Measurements from ENCODE around the gene SEPTIN8. TPM values are rescaled to one million over a fixed set of nuclear protein-coding genes. Genes with fewer than 3 reads are reported as not detected.
A peak's percentile ranks its signal among the peaks of the same experiment; 100 is the strongest.

The SEPTIN8 gene
- total RNA-seq, 4 donors from 2014 or later = 5.2 to 7.9 (median 6.8) TPM

DNA sequence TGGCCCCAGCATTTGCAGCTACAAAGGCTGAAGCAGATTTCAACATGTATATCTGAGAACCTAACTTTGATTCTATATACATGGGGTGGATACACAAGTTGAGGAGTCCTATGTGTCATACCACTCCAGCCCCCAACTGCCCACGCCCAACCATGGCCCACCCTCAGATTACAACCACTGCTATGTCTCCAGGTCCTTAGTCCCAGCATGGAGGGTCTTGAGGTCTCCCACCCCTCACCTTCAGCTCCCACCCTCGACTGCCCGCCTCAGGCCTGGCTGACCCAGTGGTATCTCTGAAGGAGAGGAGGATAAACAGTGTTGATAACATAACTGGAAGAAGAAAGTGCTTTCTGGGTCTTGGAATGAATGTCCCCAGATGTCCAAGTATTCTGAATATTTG lies 44.3 kb upstream of the SEPTIN8 start:
- no peak overlapping the region for H3K4me3 ChIP-seq
- H3K9me3 ChIP-seq = no peaks in the 10 kb centered on the region
- in situ Hi-C loops (cut with MboI; ENCODE audit: low sequenced_read_pairs in 4 of 4) (loop anchor here in 3 of 4 donors (10.0 to 25.0 kb wide), 2 partner anchors 77 to 284 kb away; partner anchors contain the start of genes IL5 (in 2 of the 3) and CCNI2 (in 1 of the 3)), intact Hi-C loops (cut with DNase I; ENCODE audit: low total_unique reads) (loop anchor here (2.0 to 5.0 kb wide), 4 partner anchors 75 to 437 kb away; partner anchors contain the start of genes CCNI2, IL13 and KIF3A)
- DNase-seq (no peak), ATAC-seq (no peak)
- no peaks in the 10 kb centered on the region for H3K36me3 ChIP-seq
- TF ChIP-seq, protein P1, sequence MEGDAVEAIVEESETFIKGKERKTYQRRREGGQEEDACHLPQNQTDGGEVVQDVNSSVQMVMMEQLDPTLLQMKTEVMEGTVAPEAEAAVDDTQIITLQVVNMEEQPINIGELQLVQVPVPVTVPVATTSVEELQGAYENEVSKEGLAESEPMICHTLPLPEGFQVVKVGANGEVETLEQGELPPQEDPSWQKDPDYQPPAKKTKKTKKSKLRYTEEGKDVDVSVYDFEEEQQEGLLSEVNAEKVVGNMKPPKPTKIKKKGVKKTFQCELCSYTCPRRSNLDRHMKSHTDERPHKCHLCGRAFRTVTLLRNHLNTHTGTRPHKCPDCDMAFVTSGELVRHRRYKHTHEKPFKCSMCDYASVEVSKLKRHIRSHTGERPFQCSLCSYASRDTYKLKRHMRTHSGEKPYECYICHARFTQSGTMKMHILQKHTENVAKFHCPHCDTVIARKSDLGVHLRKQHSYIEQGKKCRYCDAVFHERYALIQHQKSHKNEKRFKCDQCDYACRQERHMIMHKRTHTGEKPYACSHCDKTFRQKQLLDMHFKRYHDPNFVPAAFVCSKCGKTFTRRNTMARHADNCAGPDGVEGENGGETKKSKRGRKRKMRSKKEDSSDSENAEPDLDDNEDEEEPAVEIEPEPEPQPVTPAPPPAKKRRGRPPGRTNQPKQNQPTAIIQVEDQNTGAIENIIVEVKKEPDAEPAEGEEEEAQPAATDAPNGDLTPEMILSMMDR (IDR thresholded peaks at IDR 0.05 in 4 of 5, conservative IDR thresholded peaks at IDR 0.05 in 1 of 5) = no peak
- TF ChIP-seq POLR2A (IDR thresholded peaks at IDR 0.05) = no peak
- H3K4me1 ChIP-seq = peaks cover 0 to 3% of the 10 kb centered on the region in 2 donors
- H3K27me3 ChIP-seq = no peaks in the 10 kb centered on the region
- H3K27ac ChIP-seq = no peak overlapping the region

DNA sequence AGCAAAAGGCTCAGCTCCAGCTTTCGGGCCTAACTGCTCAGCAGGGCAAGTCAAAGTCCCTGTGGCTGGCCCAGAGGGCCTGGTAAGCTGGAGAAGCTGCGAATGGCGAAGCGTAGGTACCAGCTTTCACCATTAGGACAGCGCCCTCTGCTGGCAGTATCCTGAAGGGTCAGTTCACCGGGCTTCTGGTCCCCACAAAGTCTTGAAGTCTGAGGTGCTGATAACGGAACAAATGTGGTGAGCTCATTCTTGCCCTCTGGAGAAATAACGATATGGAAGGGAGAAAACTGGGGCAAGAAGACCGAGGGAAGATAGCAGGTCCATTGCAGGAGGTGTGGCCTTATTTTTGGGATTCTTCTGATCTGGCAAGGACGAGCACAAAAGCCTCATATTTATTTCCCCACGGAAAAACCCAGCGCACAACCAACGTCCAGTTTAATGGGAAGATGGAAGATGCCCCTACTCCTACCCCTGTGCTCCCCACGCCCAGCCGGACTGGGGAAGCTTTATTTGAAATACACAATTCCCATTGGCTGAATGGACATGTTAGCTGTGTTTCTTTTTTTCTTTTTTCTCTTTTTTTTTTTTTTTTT lies 43.2 kb upstream of the SEPTIN8 start:
- Histone ChIP-seq H3K27ac (no peak overlapping the region), H3K36me3 (no peaks in the 10 kb centered on the region), H3K27me3 (no peaks in the 10 kb centered on the region), H3K9me3 (no peaks in the 10 kb centered on the region), H3K4me1 (peaks cover 0 to 3% of the 10 kb centered on the region in 2 donors), H3K4me3 (no peak overlapping the region)
- in situ Hi-C loops (cut with MboI; ENCODE audit: low sequenced_read_pairs in 4 of 4) = loop anchor here in 3 of 4 donors (10.0 to 25.0 kb wide), 2 partner anchors 75 to 283 kb away; partner anchors contain the start of genes IL5 (in 2 of the 3) and CCNI2 (in 1 of the 3)
- peak; percentile 65 to 78 for DNase-seq
- intact Hi-C loops (cut with DNase I; ENCODE audit: low total_unique reads) = loop anchor here (2.0 to 5.0 kb wide), 4 partner anchors 73 to 435 kb away; partner anchors contain the start of genes CCNI2, IL13 and KIF3A
- TF ChIP-seq, protein P1 (IDR thresholded peaks at IDR 0.05 in 4 of 5, conservative IDR thresholded peaks at IDR 0.05 in 1 of 5) = peak; percentile 66 to 89 (median 82)
- no peak for TF ChIP-seq POLR2A (IDR thresholded peaks at IDR 0.05)
- ATAC-seq = peak; percentile 76 to 92

DNA sequence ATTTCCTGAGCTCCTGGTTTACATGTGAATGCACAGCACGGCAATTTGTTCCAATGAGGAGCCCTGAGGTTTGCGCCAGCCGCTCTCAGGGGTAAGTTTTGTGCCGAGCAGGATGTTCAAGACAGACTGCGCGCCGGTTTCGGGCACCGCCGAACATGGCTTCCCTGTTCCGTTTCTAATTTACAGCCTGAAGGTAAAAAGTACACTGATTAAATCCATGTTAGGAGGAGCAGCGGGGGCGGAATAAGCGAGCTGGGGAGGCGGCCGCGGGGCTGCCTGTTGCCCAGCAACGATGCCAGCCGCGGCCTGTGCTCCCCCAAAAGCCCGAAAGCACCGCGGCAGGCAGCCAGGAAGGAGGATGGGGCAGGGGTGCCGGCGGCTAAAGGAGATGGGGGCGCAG lies 42.4 kb upstream of the SEPTIN8 start:
- ATAC-seq = no peak
- Histone ChIP-seq H3K36me3 (no peaks in the 10 kb centered on the region), H3K27me3 (peaks cover 0 to 3% (median 0%) of the 10 kb centered on the region in 3 donors), H3K9me3 (no peaks in the 10 kb centered on the region), H3K4me1 (peaks cover 0 to 3% of the 10 kb centered on the region in 2 donors), H3K4me3 (no peak overlapping the region), H3K27ac (no peak overlapping the region)
- no peak for DNase-seq
- no peak for TF ChIP-seq POLR2A (IDR thresholded peaks at IDR 0.05)
- TF ChIP-seq, protein P1 (IDR thresholded peaks at IDR 0.05 in 4 of 5, conservative IDR thresholded peaks at IDR 0.05 in 1 of 5) = no peak
- intact Hi-C loops (cut with DNase I; ENCODE audit: low total_unique reads) = no loop called here
- in situ Hi-C loops (cut with MboI; ENCODE audit: low sequenced_read_pairs in 4 of 4) = loop anchor here in 2 of 4 donors (25.0 kb wide), 1 partner anchor 282 kb away; the partner anchor contains the start of gene IL5 (in 2 of the 2)

DNA sequence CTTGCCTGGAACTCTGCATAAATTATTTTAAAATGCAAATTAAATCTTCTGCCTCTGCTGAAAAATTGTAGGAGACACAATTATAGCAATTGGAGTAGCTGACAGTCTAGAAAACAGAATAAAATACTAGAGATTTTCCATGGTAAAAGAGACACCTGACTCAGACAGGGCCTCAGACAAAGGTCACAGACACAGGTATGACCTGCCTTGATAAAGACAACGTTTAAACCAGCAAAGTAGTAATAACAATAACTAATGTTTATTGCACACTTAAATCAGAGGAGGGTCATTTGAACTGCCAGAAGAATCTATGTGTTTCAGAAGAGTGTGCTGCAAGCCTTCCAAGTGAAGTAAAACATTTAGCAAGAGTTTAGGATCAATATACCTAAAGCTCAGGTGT lies 40.0 kb upstream of the SEPTIN8 start:
- Histone ChIP-seq H3K4me1 (peaks cover 0 to 12% of the 10 kb centered on the region in 2 donors), H3K36me3 (no peaks in the 10 kb centered on the region), H3K27me3 (peaks cover 12 to 23% (median 21%) of the 10 kb centered on the region in 3 donors), H3K9me3 (no peaks in the 10 kb centered on the region), H3K27ac (no peak overlapping the region), H3K4me3 (no peak overlapping the region)
- DNase-seq (no peak), ATAC-seq (no peak)
- intact Hi-C loops (cut with DNase I; ENCODE audit: low total_unique reads) = no loop called here
- in situ Hi-C loops (cut with MboI; ENCODE audit: low sequenced_read_pairs in 4 of 4) = loop anchor here in 2 of 4 donors (25.0 kb wide), 1 partner anchor 280 kb away; the partner anchor contains the start of gene IL5 (in 2 of the 2)
- no peak for TF ChIP-seq POLR2A (IDR thresholded peaks at IDR 0.05)
- TF ChIP-seq, protein P1 (IDR thresholded peaks at IDR 0.05 in 4 of 5, conservative IDR thresholded peaks at IDR 0.05 in 1 of 5) = no peak
